Fibroblast of lung (primary cell): ENCODE data around the gene ZNF385B.

Source experiments
- EZH2 ChIP-seq: IDR thresholded peaks from 2 replicates; pipeline ENCODE4 v1.5.1; 2012; ENCODE audit warnings: low read length, control low read depth, mild to moderate bottlenecking; ENCODE audit errors: missing control alignments
- TF ChIP-seq, protein P1 (sequence below), 2 donors: IDR thresholded peaks in 1 of 2; conservative IDR thresholded peaks in 1 of 2; 1 replicate in 1 of 2; 2 replicates in 1 of 2; pipeline ENCODE4 v1.5.1; 2011 to 2012; ENCODE audit warnings: low read length in 2 of 2, control low read depth in 1 of 2, inconsistent platforms in 1 of 2, low read depth in 1 of 2, mild to moderate bottlenecking in 1 of 2

DNA sequence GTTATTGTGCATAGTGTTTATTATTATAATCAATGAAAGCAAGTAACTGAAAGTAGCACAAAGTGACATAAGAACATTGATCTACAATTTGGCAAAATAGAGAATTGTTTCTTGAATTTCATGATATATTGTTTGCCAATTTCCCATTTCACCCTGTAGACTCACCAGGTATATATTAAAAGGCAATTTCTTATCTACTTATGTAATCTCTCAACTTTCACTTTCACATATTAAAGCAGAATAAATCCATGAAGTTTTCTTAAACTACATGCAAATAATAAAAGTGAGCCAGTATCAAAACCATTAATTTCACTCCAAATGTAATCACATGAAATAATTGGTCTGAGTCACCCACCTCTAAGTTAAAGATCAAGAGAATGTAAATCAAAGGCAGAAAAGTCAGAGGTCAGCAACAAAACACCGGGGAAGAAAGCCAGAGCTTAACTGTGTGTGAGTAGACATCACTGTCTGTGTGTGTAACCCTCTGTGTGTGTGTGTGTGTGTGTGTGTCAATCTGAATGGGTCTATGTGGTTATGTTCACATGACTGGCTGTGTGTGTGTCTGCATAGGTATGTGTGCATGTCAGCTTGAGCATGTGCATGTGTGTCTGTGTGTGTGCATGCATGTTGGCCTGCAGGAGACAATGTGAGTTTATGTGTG lies 44.1 kb downstream of the ZNF385B start:
- TF ChIP-seq, protein P1, sequence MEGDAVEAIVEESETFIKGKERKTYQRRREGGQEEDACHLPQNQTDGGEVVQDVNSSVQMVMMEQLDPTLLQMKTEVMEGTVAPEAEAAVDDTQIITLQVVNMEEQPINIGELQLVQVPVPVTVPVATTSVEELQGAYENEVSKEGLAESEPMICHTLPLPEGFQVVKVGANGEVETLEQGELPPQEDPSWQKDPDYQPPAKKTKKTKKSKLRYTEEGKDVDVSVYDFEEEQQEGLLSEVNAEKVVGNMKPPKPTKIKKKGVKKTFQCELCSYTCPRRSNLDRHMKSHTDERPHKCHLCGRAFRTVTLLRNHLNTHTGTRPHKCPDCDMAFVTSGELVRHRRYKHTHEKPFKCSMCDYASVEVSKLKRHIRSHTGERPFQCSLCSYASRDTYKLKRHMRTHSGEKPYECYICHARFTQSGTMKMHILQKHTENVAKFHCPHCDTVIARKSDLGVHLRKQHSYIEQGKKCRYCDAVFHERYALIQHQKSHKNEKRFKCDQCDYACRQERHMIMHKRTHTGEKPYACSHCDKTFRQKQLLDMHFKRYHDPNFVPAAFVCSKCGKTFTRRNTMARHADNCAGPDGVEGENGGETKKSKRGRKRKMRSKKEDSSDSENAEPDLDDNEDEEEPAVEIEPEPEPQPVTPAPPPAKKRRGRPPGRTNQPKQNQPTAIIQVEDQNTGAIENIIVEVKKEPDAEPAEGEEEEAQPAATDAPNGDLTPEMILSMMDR (conservative IDR thresholded peaks at IDR 0.05 in 1 of 2, IDR thresholded peaks at IDR 0.05 in 1 of 2; ENCODE audit: low read depth in 1 of 2, low read length in 2 of 2) = no peak
- no peak for TF ChIP-seq EZH2
